ENCODE results near the gene DYRK4. TPM values are rescaled to one million over a fixed set of nuclear protein-coding genes. Genes with fewer than 3 reads are reported as not detected.

DYRK4 gene
- total and polyA plus RNA-seq, 2 of the 13 experiments (the other 11 are each of a cell fraction or from before 2014, with no cell fraction given), result 29.4 to 40.2 TPM

DNA sequence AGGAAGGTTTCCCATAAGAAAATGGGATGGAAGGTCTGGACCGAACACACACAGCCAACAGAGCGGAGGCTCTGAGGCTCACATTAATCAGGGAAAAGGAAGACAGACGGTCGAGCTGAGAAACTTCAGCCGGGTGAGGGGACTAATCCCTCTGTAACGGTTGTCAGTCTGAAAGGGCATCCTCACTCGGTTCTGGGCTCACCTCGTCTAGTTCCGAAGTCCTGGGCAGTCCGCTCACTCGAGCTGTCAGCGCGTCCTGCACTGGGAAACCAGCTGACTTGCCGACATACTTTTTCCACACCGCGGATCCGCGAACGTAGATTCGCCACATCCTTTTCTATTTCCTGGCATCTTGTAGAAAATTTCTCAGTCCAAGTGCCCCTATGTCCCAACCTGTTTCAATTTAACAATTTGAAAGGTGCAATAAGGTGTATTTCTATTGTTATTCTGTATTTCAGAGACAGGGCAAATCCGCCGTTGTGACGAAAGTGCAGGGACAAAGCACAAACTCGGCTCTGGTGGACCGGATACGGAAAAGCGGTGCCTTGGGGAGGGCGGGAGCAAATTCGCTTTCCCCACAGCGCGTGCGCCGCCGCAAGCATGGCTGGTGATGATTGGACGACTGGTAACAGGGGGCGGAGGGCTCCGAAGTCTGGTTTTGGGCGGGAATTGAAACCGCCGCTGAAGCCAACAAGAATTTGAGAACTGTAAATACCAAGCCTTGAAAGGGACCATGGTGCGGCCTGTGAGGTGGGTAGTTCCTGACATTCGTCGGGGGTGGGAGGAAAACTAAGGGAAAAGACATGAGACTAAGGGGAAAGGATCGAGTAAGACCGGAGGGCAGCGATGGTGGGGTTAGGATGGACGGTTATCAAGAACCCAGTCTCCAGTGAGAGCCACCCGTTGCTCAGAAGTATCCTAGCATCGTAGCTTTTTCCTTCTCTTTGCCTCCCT is 23.5 kb upstream of the DYRK4 start, which contains the start of gene RAD51AP1 (continued):
- TF ChIP-seq, protein P1, sequence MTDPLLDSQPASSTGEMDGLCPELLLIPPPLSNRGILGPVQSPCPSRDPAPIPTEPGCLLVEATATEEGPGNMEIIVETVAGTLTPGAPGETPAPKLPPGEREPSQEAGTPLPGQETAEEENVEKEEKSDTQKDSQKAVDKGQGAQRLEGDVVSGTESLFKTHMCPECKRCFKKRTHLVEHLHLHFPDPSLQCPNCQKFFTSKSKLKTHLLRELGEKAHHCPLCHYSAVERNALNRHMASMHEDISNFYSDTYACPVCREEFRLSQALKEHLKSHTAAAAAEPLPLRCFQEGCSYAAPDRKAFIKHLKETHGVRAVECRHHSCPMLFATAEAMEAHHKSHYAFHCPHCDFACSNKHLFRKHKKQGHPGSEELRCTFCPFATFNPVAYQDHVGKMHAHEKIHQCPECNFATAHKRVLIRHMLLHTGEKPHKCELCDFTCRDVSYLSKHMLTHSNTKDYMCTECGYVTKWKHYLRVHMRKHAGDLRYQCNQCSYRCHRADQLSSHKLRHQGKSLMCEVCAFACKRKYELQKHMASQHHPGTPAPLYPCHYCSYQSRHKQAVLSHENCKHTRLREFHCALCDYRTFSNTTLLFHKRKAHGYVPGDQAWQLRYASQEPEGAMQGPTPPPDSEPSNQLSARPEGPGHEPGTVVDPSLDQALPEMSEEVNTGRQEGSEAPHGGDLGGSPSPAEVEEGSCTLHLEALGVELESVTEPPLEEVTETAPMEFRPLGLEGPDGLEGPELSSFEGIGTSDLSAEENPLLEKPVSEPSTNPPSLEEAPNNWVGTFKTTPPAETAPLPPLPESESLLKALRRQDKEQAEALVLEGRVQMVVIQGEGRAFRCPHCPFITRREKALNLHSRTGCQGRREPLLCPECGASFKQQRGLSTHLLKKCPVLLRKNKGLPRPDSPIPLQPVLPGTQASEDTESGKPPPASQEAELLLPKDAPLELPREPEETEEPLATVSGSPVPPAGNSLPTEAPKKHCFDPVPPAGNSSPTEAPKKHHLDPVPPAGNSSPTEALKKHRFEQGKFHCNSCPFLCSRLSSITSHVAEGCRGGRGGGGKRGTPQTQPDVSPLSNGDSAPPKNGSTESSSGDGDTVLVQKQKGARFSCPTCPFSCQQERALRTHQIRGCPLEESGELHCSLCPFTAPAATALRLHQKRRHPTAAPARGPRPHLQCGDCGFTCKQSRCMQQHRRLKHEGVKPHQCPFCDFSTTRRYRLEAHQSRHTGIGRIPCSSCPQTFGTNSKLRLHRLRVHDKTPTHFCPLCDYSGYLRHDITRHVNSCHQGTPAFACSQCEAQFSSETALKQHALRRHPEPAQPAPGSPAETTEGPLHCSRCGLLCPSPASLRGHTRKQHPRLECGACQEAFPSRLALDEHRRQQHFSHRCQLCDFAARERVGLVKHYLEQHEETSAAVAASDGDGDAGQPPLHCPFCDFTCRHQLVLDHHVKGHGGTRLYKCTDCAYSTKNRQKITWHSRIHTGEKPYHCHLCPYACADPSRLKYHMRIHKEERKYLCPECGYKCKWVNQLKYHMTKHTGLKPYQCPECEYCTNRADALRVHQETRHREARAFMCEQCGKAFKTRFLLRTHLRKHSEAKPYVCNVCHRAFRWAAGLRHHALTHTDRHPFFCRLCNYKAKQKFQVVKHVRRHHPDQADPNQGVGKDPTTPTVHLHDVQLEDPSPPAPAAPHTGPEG (CRISPR knock-in tag; IDR thresholded peaks at IDR 0.05), result 0 out of 2 replicates have a peak, but pooled peaks have one; percentile 53
- TF ChIP-seq NR1H2 (CRISPR knock-in tag; IDR thresholded peaks at IDR 0.05; ENCODE audit: borderline replicate concordance, low read depth) (no peak; the same call in 1 of the 2 replicates), ZNF879 (CRISPR knock-in tag; IDR thresholded peaks at IDR 0.05) (no peak), SRY (CRISPR knock-in tag; IDR thresholded peaks at IDR 0.05) (no peak), TEAD3 (CRISPR knock-in tag; optimal IDR thresholded peaks at IDR 0.05; ENCODE audit: borderline replicate concordance) (peak; percentile 75), ZC3H4 (CRISPR knock-in tag; IDR thresholded peaks at IDR 0.05; ENCODE audit: borderline replicate concordance) (no peak), ETV6 (CRISPR knock-in tag; conservative IDR thresholded peaks at IDR 0.05) (no peak), HNRNPK (IDR thresholded peaks at IDR 0.05; ENCODE audit: low read depth, low read length, poor library complexity, severe bottlenecking) (no peak), ZNF337 (CRISPR knock-in tag; IDR thresholded peaks at IDR 0.05; ENCODE audit: borderline replicate concordance, low read depth) (no peak), THYN1 (CRISPR knock-in tag; IDR thresholded peaks at IDR 0.05; ENCODE audit: borderline replicate concordance, low read depth) (no peak), NFIB (CRISPR knock-in tag; IDR thresholded peaks at IDR 0.05; ENCODE audit: borderline replicate concordance) (no peak), BCL3 (CRISPR knock-in tag; IDR thresholded peaks at IDR 0.05) (no peak), ATF7 (IDR thresholded peaks at IDR 0.05) (no peak), ATF7 (CRISPR knock-in tag; IDR thresholded peaks at IDR 0.05) (no peak), ZNF550 (CRISPR knock-in tag; IDR thresholded peaks at IDR 0.05; ENCODE audit: borderline replicate concordance) (no peak), ZNF7 (CRISPR knock-in tag; IDR thresholded peaks at IDR 0.05) (no peak), ZNF556 (CRISPR knock-in tag; IDR thresholded peaks at IDR 0.05; ENCODE audit: borderline replicate concordance) (no peak)
- TF ChIP-seq, protein P2, sequence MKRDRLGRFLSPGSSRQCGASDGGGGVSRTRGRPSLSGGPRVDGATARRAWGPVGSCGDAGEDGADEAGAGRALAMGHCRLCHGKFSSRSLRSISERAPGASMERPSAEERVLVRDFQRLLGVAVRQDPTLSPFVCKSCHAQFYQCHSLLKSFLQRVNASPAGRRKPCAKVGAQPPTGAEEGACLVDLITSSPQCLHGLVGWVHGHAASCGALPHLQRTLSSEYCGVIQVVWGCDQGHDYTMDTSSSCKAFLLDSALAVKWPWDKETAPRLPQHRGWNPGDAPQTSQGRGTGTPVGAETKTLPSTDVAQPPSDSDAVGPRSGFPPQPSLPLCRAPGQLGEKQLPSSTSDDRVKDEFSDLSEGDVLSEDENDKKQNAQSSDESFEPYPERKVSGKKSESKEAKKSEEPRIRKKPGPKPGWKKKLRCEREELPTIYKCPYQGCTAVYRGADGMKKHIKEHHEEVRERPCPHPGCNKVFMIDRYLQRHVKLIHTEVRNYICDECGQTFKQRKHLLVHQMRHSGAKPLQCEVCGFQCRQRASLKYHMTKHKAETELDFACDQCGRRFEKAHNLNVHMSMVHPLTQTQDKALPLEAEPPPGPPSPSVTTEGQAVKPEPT (CRISPR knock-in tag; IDR thresholded peaks at IDR 0.05; ENCODE audit: low read depth), result 0 out of 2 replicates have a peak, but pooled peaks have one; percentile 69
- TF ChIP-seq, protein P3, sequence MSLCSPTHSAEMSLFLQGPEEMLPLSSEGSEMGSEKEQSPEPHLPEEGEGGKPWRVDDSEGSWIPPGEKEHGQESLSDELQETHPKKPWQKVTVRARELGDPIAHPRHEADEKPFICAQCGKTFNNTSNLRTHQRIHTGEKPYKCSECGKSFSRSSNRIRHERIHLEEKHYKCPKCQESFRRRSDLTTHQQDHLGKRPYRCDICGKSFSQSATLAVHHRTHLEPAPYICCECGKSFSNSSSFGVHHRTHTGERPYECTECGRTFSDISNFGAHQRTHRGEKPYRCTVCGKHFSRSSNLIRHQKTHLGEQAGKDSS (CRISPR knock-in tag; IDR thresholded peaks at IDR 0.05; ENCODE audit: borderline replicate concordance, low read depth), result peak; percentile 44; the same call in 1 of the 2 replicates
